ENCODE results near the gene ZNF593.

ZNF593 gene

DNA sequence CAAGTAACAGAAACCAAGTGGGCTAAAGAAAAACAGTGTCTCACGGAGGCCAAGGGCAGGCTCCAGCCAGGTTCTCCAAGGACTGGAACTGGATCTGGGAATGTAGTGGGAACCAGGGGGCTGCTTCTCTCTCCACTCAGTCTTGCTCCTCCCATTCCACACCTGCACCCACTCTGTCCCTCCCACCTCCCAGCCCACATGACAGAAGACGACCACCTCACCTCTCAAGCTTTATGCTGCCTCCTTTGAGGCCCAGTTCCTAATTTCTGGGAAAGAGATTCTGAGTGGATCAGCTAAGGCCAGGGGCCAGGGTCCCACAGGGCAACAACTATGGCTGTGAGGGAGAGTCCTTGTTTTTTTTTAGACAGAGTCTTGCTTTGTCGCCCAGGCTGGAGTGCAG, 45.5 kb downstream of the ZNF593 start:
- no CpG with 5 or more reads among the region's 3 CpGs for WGBS (ENCODE audit: extremely low coverage, insufficient coverage, low lambda C conversion rate)
- no peak overlapping the region for H2BK120ac ChIP-seq (ENCODE audit: low read depth, low read length)
- no peak overlapping the region for H4K5ac ChIP-seq (ENCODE audit: low read length)
- no peak overlapping the region for H3K56ac ChIP-seq (ENCODE audit: low read length)
- no peak overlapping the region for H3K23ac ChIP-seq (ENCODE audit: low read length)
- no peak overlapping the region for H2BK15ac ChIP-seq (replicated peaks; ENCODE audit: low read depth)
- H4K8ac ChIP-seq (ENCODE audit: low read depth, low read length) = no peak overlapping the region
- no peak for DNase-seq
- H3K4ac ChIP-seq (ENCODE audit: low read depth, low read length) = no peak overlapping the region
- H3K79me1 ChIP-seq (ENCODE audit: low read length) = no peaks in the 10 kb centered on the region
- H3K4me2 ChIP-seq (ENCODE audit: low read length) = no peak overlapping the region
- H2AK5ac ChIP-seq (ENCODE audit: low read length) = no peak overlapping the region
- no peaks in the 10 kb centered on the region for H3K4me1 ChIP-seq (ENCODE audit: control insufficient read depth, low read depth, low read length)
- H2BK5ac ChIP-seq (ENCODE audit: low read length) = no peak overlapping the region
- no peaks in the 10 kb centered on the region for H3K36me3 ChIP-seq (ENCODE audit: control insufficient read depth, insufficient read depth, low read length)
- no peak overlapping the region for H3K9ac ChIP-seq (ENCODE audit: low read length)
- no peaks in the 10 kb centered on the region for H3K27me3 ChIP-seq (ENCODE audit: insufficient read depth, low read length, poor library complexity)
- H3K79me2 ChIP-seq (ENCODE audit: control insufficient read depth, insufficient read depth, low read length) = no peaks in the 10 kb centered on the region
- no peak overlapping the region for H3K4me3 ChIP-seq (ENCODE audit: low read length)
- no peak overlapping the region for H3K18ac ChIP-seq (ENCODE audit: low read length)
- no peak overlapping the region for H3K27ac ChIP-seq (ENCODE audit: low read depth, low read length)

DNA sequence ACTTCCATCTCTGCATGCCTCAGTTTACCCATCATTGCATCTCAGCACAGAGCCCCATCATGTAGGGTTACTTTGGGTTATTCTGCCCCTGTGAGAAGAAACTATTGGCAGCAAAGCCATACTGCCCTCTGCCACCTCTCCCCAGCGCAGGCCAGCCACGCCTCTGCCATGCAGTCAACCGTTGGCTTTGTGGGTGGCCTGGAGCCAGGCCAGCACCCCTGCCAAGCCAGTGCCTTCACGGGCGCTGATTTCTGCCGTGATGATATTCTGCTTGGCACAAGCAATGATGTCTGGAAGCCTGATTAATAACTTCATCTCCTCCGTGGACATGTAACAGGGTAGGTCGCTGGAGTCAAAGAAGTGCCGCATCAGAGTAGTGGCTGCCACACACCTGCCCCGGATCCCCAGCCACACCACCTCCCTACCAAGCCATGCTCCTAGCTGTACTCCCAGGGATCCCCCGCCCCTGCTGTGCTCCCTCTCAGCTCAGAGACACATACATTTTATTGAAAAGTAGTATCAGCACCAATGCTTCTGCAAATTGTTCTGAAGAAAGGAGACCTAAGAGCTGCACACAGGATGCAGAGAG, 49.3 kb downstream of the ZNF593 start:
- Histone ChIP-seq H4K5ac (ENCODE audit: low read length) (no peak overlapping the region), H3K79me1 (ENCODE audit: low read length) (no peaks in the 10 kb centered on the region), H3K27me3 (ENCODE audit: insufficient read depth, low read length, poor library complexity) (no peaks in the 10 kb centered on the region), H3K36me3 (ENCODE audit: control insufficient read depth, insufficient read depth, low read length) (no peaks in the 10 kb centered on the region), H3K56ac (ENCODE audit: low read length) (no peak overlapping the region), H2AK5ac (ENCODE audit: low read length) (no peak overlapping the region), H4K8ac (ENCODE audit: low read depth, low read length) (no peak overlapping the region), H2BK120ac (ENCODE audit: low read depth, low read length) (no peak overlapping the region), H3K4me2 (ENCODE audit: low read length) (no peak overlapping the region), H3K4me1 (ENCODE audit: control insufficient read depth, low read depth, low read length) (no peaks in the 10 kb centered on the region), H2BK5ac (ENCODE audit: low read length) (no peak overlapping the region), H3K23ac (ENCODE audit: low read length) (no peak overlapping the region), H2BK15ac (replicated peaks; ENCODE audit: low read depth) (no peak overlapping the region), H3K79me2 (ENCODE audit: control insufficient read depth, insufficient read depth, low read length) (no peaks in the 10 kb centered on the region), H3K4me3 (ENCODE audit: low read length) (no peak overlapping the region), H3K9ac (ENCODE audit: low read length) (no peak overlapping the region), H3K18ac (ENCODE audit: low read length) (no peak overlapping the region), H3K27ac (ENCODE audit: low read depth, low read length) (no peak overlapping the region), H3K4ac (ENCODE audit: low read depth, low read length) (no peak overlapping the region)
- DNase-seq = no peak
- WGBS (ENCODE audit: extremely low coverage, insufficient coverage, low lambda C conversion rate) = no CpG with 5 or more reads among the region's 11 CpGs

Measured in mesendoderm (in vitro differentiated cells).